Neuronal stem cell (in vitro differentiated cells): ENCODE measurements around the gene TGM2.

Source experiments
- DNase-seq: peaks from one replicate; pipeline ENCODE4 v3.0.0-alpha.2; 2013; ENCODE audit warnings: low spot score
- H2AFZ ChIP-seq: one replicate; pipeline ENCODE4 v1.6.1; 2013; ENCODE audit warnings: mild to moderate bottlenecking, low read length, inconsistent platforms
- H2AK5ac ChIP-seq: 2 replicates; pipeline ENCODE4 v1.6.1; 2013; ENCODE audit warnings: low read depth, mild to moderate bottlenecking, inconsistent platforms, low read length, moderate library complexity, mixed read lengths
- H2BK120ac ChIP-seq: 2 replicates; pipeline ENCODE4 v1.6.1; 2013; ENCODE audit warnings: low read depth, mild to moderate bottlenecking, inconsistent platforms, low read length, moderate library complexity, mixed read lengths
- H2BK12ac ChIP-seq: one replicate; pipeline ENCODE4 v1.6.1; 2013; ENCODE audit warnings: low read length, inconsistent platforms
- H2BK15ac ChIP-seq: 2 replicates; pipeline ENCODE4 v1.6.1; 2013; ENCODE audit warnings: mild to moderate bottlenecking, low read length, inconsistent platforms, mixed read lengths
- H2BK5ac ChIP-seq: one replicate; pipeline ENCODE4 v1.6.1; 2013; ENCODE audit warnings: inconsistent platforms, mild to moderate bottlenecking, low read length, moderate library complexity
- H3K14ac ChIP-seq: one replicate; pipeline ENCODE4 v1.6.1; 2013; ENCODE audit warnings: low read length, inconsistent platforms
- H3K18ac ChIP-seq: 2 replicates; pipeline ENCODE4 v1.6.1; 2013; ENCODE audit warnings: low read length, inconsistent platforms
- H3K23ac ChIP-seq: 2 replicates; pipeline ENCODE4 v1.6.1; 2013; ENCODE audit warnings: low read depth, mild to moderate bottlenecking, mixed read lengths, low read length, inconsistent platforms; ENCODE audit not compliant: poor library complexity
- H3K27ac ChIP-seq: replicated peaks from 3 replicates; pipeline ENCODE4 v1.5.1; 2013; ENCODE audit warnings: low read length, inconsistent platforms
- H3K27me3 ChIP-seq, 3 experiments: 2 replicates each; pipeline ENCODE4 v1.6.1; 2013; ENCODE audit warnings: low read length in 3 of 3, mild to moderate bottlenecking in 2 of 3, inconsistent platforms in 1 of 3, low read depth in 1 of 3, mixed read lengths in 1 of 3, moderate library complexity in 1 of 3; ENCODE audit not compliant: control insufficient read depth in 3 of 3, insufficient read depth in 3 of 3
- H3K36me3 ChIP-seq, 2 donors: replicated peaks in 1 of 2; 2 replicates each; pipeline ENCODE4 v1.6.1; 2013; ENCODE audit warnings: low read length in 2 of 2; ENCODE audit not compliant: control insufficient read depth in 2 of 2, insufficient read depth in 2 of 2
- H3K4ac ChIP-seq: 2 replicates; pipeline ENCODE4 v1.6.1; 2013; ENCODE audit warnings: inconsistent platforms, mild to moderate bottlenecking, low read length, moderate library complexity
- H3K4me1 ChIP-seq, 2 donors: 1 replicate in 1 of 2; 2 replicates in 1 of 2; pipeline ENCODE4 v1.6.1; 2013; ENCODE audit warnings: low read length in 2 of 2, low read depth in 1 of 2; ENCODE audit not compliant: control insufficient read depth in 2 of 2, insufficient read depth in 1 of 2
- H3K4me2 ChIP-seq: one replicate; pipeline ENCODE4 v1.6.1; 2013; ENCODE audit warnings: mild to moderate bottlenecking, low read length, inconsistent platforms; ENCODE audit not compliant: insufficient read depth, poor library complexity, severe bottlenecking
- H3K4me3 ChIP-seq, 2 donors: 2 replicates each; pipeline ENCODE4 v1.5.1; 2013; ENCODE audit warnings: low read length in 2 of 2, mild to moderate bottlenecking in 2 of 2, inconsistent platforms in 1 of 2, moderate library complexity in 1 of 2
- H3K79me1 ChIP-seq: one replicate; pipeline ENCODE4 v1.6.1; 2013; ENCODE audit warnings: low read depth, mild to moderate bottlenecking, inconsistent platforms, low read length, moderate library complexity
- H3K9ac ChIP-seq: one replicate; pipeline ENCODE4 v1.6.1; 2013; ENCODE audit warnings: mild to moderate bottlenecking, low read depth, low read length, inconsistent platforms; ENCODE audit not compliant: poor library complexity
- H3K9me3 ChIP-seq, 2 donors: replicated peaks in 1 of 2; 2 replicates each; pipeline versions ENCODE3 to v1.6.1; 2013; ENCODE audit warnings: low read length in 2 of 2, mild to moderate bottlenecking in 2 of 2, inconsistent platforms in 1 of 2, low read depth in 1 of 2, mixed read lengths in 1 of 2, moderate library complexity in 1 of 2; ENCODE audit not compliant: control insufficient read depth in 2 of 2, insufficient read depth in 1 of 2
- H4K8ac ChIP-seq: one replicate; pipeline ENCODE4 v1.6.1; 2013; ENCODE audit warnings: low read depth, mild to moderate bottlenecking, inconsistent platforms, low read length, moderate library complexity
- H4K91ac ChIP-seq: one replicate; pipeline ENCODE4 v1.6.1; 2013; ENCODE audit warnings: low read length, low read depth, mild to moderate bottlenecking, inconsistent platforms; ENCODE audit not compliant: poor library complexity
- WGBS, 2 donors: extraction: QIAGEN DNeasy Blood & Tissue Kit; methylation state at CpG; one replicate each; pipeline ENCODE4 v1.1.7; 2013; ENCODE audit warnings: missing lambda C conversion rate in 2 of 2, mixed read lengths in 1 of 2; ENCODE audit not compliant: insufficient read length in 2 of 2, insufficient replicate concordance in 1 of 2; ENCODE audit errors: extremely low coverage in 2 of 2; 5-methylcytosine and 5-hydroxymethylcytosine counted together

TGM2 gene

GRCh38 chr20:38126932-38127621 lies 38.0 kb downstream of the TGM2 start:
- Histone ChIP-seq H2BK12ac (no peak overlapping the region), H2AK5ac (no peak overlapping the region), H3K4me1 (peaks cover 1 to 13% of the 10 kb centered on the region in 2 donors), H4K91ac (no peak overlapping the region), H3K27ac (no peak overlapping the region), H3K4me2 (no peak overlapping the region), H2BK15ac (no peak overlapping the region), H3K36me3 (no peaks in the 10 kb centered on the region), H3K79me1 (no peaks in the 10 kb centered on the region), H3K18ac (no peak overlapping the region), H3K23ac (no peak overlapping the region), H3K27me3 (no peaks in the 10 kb centered on the region), H3K9me3 (no peaks in the 10 kb centered on the region), H4K8ac (no peak overlapping the region), H3K14ac (no peak overlapping the region), H2BK120ac (no peak overlapping the region), H3K9ac (no peak overlapping the region), H2BK5ac (no peak overlapping the region), H2AFZ (peak overlapping the region; percentile 0), H3K4me3 (no peak overlapping the region), H3K4ac (no peak overlapping the region)
- no CpG with 5 or more reads among the region's 12 CpGs for WGBS, 2 donors
- no peak for DNase-seq

GRCh38 chr20:38126146-38126921 lies 38.7 kb downstream of the TGM2 start:
- Histone ChIP-seq H2BK12ac (no peak overlapping the region), H4K8ac (no peak overlapping the region), H3K14ac (no peak overlapping the region), H3K36me3 (no peaks in the 10 kb centered on the region), H3K4ac (no peak overlapping the region), H2BK120ac (no peak overlapping the region), H2AFZ (no peak overlapping the region), H3K4me2 (no peak overlapping the region), H3K9ac (no peak overlapping the region), H2BK5ac (no peak overlapping the region), H3K27me3 (no peaks in the 10 kb centered on the region), H3K4me3 (no peak overlapping the region), H3K18ac (no peak overlapping the region), H4K91ac (no peak overlapping the region), H3K27ac (no peak overlapping the region), H3K23ac (peak overlapping the region; percentile 25), H2BK15ac (no peak overlapping the region), H3K4me1 (peaks cover 1 to 13% of the 10 kb centered on the region in 2 donors), H2AK5ac (no peak overlapping the region), H3K9me3 (no peaks in the 10 kb centered on the region), H3K79me1 (no peaks in the 10 kb centered on the region)
- no CpG with 5 or more reads among the region's 7 CpGs for WGBS, 2 donors
- DNase-seq: no peak

GRCh38 chr20:38125157-38126056 lies 39.7 kb downstream of the TGM2 start:
- H2BK12ac ChIP-seq: no peak overlapping the region
- H2BK120ac ChIP-seq: no peak overlapping the region
- DNase-seq: no peak
- no peak overlapping the region for H4K91ac ChIP-seq
- H2BK15ac ChIP-seq: no peak overlapping the region
- H3K4me2 ChIP-seq: no peak overlapping the region
- no peak overlapping the region for H3K14ac ChIP-seq
- WGBS, 2 donors: no CpG with 5 or more reads among the region's 18 CpGs
- no peak overlapping the region for H2BK5ac ChIP-seq
- H3K79me1 ChIP-seq: no peaks in the 10 kb centered on the region
- H3K27ac ChIP-seq: no peak overlapping the region
- no peak overlapping the region for H3K18ac ChIP-seq
- no peaks in the 10 kb centered on the region for H3K9me3 ChIP-seq
- no peak overlapping the region for H3K4me3 ChIP-seq
- no peak overlapping the region for H3K9ac ChIP-seq
- H2AFZ ChIP-seq: no peak overlapping the region
- no peak overlapping the region for H2AK5ac ChIP-seq
- no peaks in the 10 kb centered on the region for H3K36me3 ChIP-seq
- no peak overlapping the region for H4K8ac ChIP-seq
- peaks cover 0 to 9% of the 10 kb centered on the region in 2 donors for H3K4me1 ChIP-seq
- no peaks in the 10 kb centered on the region for H3K27me3 ChIP-seq
- no peak overlapping the region for H3K4ac ChIP-seq
- H3K23ac ChIP-seq: no peak overlapping the region
